SH-SY5Y (cell line): ENCODE data around the gene FGF21.

Experiments
- GATA2 ChIP-seq: IDR thresholded peaks from 2 replicates; pipeline ENCODE4 v1.6.1; 2011; ENCODE audit warnings: mild to moderate bottlenecking, low read depth, low read length
- GATA3 ChIP-seq: IDR thresholded peaks from 2 replicates; pipeline ENCODE4 v1.6.1; 2011; ENCODE audit warnings: low read depth, mild to moderate bottlenecking, low read length, moderate library complexity

DNA sequence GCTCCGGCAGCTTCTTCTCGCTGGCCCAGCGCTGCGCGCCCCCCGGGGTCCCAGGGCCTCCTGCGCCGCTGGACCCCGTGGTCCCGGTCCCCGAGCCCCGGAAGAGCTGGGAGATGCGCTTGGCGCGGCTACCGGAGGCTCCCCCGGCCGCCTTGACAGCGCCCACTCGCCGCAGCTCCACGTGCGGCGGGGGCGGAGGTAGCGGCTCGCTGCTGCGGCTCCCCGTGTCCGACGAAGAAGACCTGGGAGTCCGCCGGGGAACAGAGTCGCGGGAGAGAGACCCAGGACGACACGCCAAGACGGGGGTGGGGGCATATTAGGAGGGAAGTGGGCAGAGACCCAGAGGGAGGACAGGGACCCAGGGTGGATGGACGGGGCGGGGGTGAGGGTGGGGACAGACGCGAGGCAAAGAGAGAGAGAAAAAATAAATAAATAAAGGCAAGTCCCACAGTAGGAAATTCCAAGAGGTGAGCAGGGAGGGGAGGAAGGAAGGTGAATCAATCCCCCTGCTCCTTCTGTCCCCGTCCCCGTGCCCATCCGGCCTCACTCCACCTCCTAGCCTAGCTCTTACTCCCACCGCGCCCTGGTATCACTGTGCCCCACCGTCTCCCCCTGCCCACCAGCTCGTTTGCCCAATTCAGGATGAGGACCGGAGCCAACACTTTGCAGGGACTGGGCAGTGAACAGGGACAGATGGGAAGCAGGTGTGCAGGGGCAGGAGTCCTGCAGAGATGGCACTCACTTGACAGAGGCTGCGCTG, 15.7 kb upstream of the FGF21 start:
- TF ChIP-seq GATA2 = no peak
- TF ChIP-seq GATA3 = no peak
